ENCODE data around the gene WDTC1.

- TF ChIP-seq CTCF (IDR thresholded peaks at IDR 0.05) = no peak
- no peak for TF ChIP-seq EP300 (IDR thresholded peaks at IDR 0.05; ENCODE audit: low read depth)
Observed at GRCh38 chr1:27301052-27301422, 66.6 kb downstream of the WDTC1 start.
